ENCODE measurements around the gene IKBKG. TPM values are rescaled to one million over a fixed set of nuclear protein-coding genes. Genes with fewer than 3 reads are reported as not detected.

Gene IKBKG
- total RNA-seq, 1 experiment from 2014 or later: 34.3 TPM

- Histone ChIP-seq H3K9ac (ENCODE audit: low read length) (peak overlapping the region; percentile 77), H3K4me2 (ENCODE audit: low read length) (peak overlapping the region; percentile 77), H3K4me1 (ENCODE audit: insufficient read depth, low read length) (peaks cover 49% of the 10 kb centered on the region), H3K36me3 (ENCODE audit: low read depth, low read length) (peaks cover 6% of the 10 kb centered on the region; the same call in 1 of the 2 replicates), H4K20me1 (ENCODE audit: low read length) (no peaks in the 10 kb centered on the region), H3F3A (ENCODE audit: low read length, unreplicated experiment) (no peaks in the 10 kb centered on the region), H3K9me3 (ENCODE audit: low read length) (no peaks in the 10 kb centered on the region), H2AFZ (ENCODE audit: low read length) (no peak overlapping the region), H3K79me2 (ENCODE audit: low read length) (peaks cover 69% of the 10 kb centered on the region), H3K27ac (ENCODE audit: low read length) (peak overlapping the region; percentile 96), H3K4me3 (ENCODE audit: low read length) (peak overlapping the region; percentile 50), H3K27me3 (ENCODE audit: low read length) (no peaks in the 10 kb centered on the region), H3K9me2 (replicated peaks; ENCODE audit: low read length) (no peaks in the 10 kb centered on the region)
- TSS peak; percentile 75 for BruUV-seq (replicated peaks)
- ChIA-PET CTCF (interaction anchor here (0.6 kb wide), 3 partner anchors 9 to 129 kb away, joined by 4 to 5 read pairs (median 5); no protein-coding TSS in a partner anchor), POLR2A (ENCODE audit: unreplicated experiment) (interaction anchor here (0.5 to 0.7 kb wide), 4 partner anchors 132 to 1710 kb away, joined by 3 to 5 read pairs (median 4); partner anchors contain the start of genes CETN2 and NSDHL)
- DNase-seq (peak; percentile 96), ATAC-seq (peak; percentile 74)
- intact Hi-C loops (cut with micrococcal nuclease): no loop called here
- no peak for TF ChIP-seq EZH2 (IDR thresholded peaks at IDR 0.05; ENCODE audit: low read length, unreplicated experiment)
- TF ChIP-seq EZH2phosphoT487 (IDR thresholded peaks at IDR 0.05; ENCODE audit: borderline replicate concordance, low read length): peak; percentile 98
Measured at GRCh38 chrX:154540897-154541535, 6.4 kb upstream of the IKBKG start.

DNA sequence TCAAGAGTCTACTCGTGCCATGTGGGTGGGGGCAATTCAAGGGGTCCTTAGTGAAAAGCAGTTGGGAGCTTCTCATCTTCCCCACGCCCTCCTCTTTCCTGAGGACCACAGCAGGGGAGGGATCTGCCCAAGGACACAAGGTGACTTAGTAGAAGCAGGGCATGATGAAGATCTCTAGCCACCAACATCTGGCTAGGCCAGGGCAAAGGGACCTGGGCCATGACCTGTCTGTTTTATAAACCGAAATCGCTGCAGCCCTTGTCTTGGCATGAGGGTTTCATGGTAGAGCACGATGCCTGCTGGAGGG lies 5.9 kb upstream of the IKBKG start:
- Histone ChIP-seq H3K27ac (ENCODE audit: low read length) (peak overlapping the region; percentile 96), H3K79me2 (ENCODE audit: low read length) (peaks cover 74% of the 10 kb centered on the region), H3K9ac (ENCODE audit: low read length) (peak overlapping the region; percentile 77), H3K9me3 (ENCODE audit: low read length) (no peaks in the 10 kb centered on the region), H3F3A (ENCODE audit: low read length, unreplicated experiment) (no peaks in the 10 kb centered on the region), H2AFZ (ENCODE audit: low read length) (no peak overlapping the region), H3K9me2 (replicated peaks; ENCODE audit: low read length) (no peaks in the 10 kb centered on the region), H3K27me3 (ENCODE audit: low read length) (no peaks in the 10 kb centered on the region), H3K4me2 (ENCODE audit: low read length) (peak overlapping the region; percentile 77), H4K20me1 (ENCODE audit: low read length) (no peaks in the 10 kb centered on the region), H3K4me3 (ENCODE audit: low read length) (peak overlapping the region; percentile 50), H3K4me1 (ENCODE audit: insufficient read depth, low read length) (peaks cover 50% of the 10 kb centered on the region), H3K36me3 (ENCODE audit: low read depth, low read length) (0 out of 2 replicates have a peak, but pooled peaks cover 6% of the 10 kb centered on the region)
- DNase-seq: no peak
- TF ChIP-seq, protein P1, sequence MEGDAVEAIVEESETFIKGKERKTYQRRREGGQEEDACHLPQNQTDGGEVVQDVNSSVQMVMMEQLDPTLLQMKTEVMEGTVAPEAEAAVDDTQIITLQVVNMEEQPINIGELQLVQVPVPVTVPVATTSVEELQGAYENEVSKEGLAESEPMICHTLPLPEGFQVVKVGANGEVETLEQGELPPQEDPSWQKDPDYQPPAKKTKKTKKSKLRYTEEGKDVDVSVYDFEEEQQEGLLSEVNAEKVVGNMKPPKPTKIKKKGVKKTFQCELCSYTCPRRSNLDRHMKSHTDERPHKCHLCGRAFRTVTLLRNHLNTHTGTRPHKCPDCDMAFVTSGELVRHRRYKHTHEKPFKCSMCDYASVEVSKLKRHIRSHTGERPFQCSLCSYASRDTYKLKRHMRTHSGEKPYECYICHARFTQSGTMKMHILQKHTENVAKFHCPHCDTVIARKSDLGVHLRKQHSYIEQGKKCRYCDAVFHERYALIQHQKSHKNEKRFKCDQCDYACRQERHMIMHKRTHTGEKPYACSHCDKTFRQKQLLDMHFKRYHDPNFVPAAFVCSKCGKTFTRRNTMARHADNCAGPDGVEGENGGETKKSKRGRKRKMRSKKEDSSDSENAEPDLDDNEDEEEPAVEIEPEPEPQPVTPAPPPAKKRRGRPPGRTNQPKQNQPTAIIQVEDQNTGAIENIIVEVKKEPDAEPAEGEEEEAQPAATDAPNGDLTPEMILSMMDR (conservative IDR thresholded peaks at IDR 0.05; ENCODE audit: low read depth, low read length): no peak
- TF ChIP-seq EZH2 (IDR thresholded peaks at IDR 0.05; ENCODE audit: low read length, unreplicated experiment) (no peak), EZH2phosphoT487 (IDR thresholded peaks at IDR 0.05; ENCODE audit: borderline replicate concordance, low read length) (no peak)
- CTCF ChIA-PET: interaction anchor here (0.6 kb wide), 2 partner anchors 10 to 14 kb away, joined by 5 read pairs; no protein-coding TSS in a partner anchor
- ATAC-seq: no peak
- intact Hi-C loops (cut with micrococcal nuclease): no loop called here
- POLR2A ChIA-PET (ENCODE audit: unreplicated experiment): interaction anchor here (0.6 to 0.7 kb wide), 2 partner anchors 132 to 170 kb away, joined by 3 to 5 read pairs; no protein-coding TSS in a partner anchor
- no TSS peak for BruUV-seq (replicated peaks)

DNA sequence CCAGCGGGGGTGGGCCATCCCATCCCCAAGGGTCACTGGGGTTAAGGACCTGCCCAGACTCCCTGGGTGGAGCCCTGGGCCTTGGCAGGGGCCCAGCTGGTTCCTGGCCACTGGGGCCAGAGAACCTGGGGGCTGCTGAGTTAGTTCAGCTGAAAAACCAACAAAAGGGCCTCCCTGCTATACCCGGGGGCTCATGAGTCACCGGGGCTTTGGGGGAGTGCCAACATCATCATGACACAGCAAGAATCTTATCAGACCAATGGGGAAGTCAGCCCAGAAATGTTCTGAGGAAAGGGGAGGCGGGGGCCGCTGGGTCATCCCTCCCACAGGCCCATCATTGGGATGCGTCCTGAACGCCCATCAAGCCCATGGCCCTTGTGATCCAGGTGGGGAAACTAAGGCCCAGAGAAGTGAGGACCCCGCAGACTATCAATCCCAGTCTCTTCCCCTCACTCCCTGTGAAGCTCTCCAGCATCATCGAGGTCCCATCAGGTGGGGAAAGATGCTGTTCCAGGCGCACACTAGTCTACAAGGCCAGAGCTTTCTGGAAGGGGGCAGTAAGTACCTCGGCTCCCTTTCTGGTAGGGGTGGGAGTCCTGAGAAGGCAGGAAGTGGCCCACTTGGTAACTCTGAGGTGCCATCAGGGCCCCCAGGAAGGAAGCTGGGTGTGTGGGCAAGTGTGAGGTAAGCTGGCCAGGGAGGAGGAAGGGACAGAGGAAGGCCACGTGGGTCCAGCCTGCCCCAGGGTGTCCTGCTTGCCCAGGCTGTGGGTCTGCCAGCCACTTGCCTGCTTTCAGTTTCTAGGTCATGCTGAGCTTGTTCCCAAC lies 5.3 kb upstream of the IKBKG start:
- CTCF ChIA-PET: interaction anchor here (0.6 kb wide), 1 partner anchor 15 kb away, joined by 5 read pairs; no protein-coding TSS in a partner anchor
- no peaks in the 10 kb centered on the region for H4K20me1 ChIP-seq (ENCODE audit: low read length)
- H2AFZ ChIP-seq (ENCODE audit: low read length): no peak overlapping the region
- peaks cover 50% of the 10 kb centered on the region for H3K4me1 ChIP-seq (ENCODE audit: insufficient read depth, low read length)
- H3K4me3 ChIP-seq (ENCODE audit: low read length): peak overlapping the region; percentile 50
- H3K9me3 ChIP-seq (ENCODE audit: low read length): no peaks in the 10 kb centered on the region
- intact Hi-C loops (cut with micrococcal nuclease): no loop called here
- TF ChIP-seq EZH2 (IDR thresholded peaks at IDR 0.05; ENCODE audit: low read length, unreplicated experiment): no peak
- TF ChIP-seq, protein P1 (conservative IDR thresholded peaks at IDR 0.05; ENCODE audit: low read depth, low read length): no peak
- peak; percentile 63; the same call in 1 of the 2 replicates for TF ChIP-seq EZH2phosphoT487 (IDR thresholded peaks at IDR 0.05; ENCODE audit: borderline replicate concordance, low read length)
- H3K79me2 ChIP-seq (ENCODE audit: low read length): peaks cover 74% of the 10 kb centered on the region
- no peaks in the 10 kb centered on the region for H3F3A ChIP-seq (ENCODE audit: low read length, unreplicated experiment)
- H3K27ac ChIP-seq (ENCODE audit: low read length): peak overlapping the region; percentile 96
- ATAC-seq: peak; percentile 49
- peak overlapping the region; percentile 77 for H3K4me2 ChIP-seq (ENCODE audit: low read length)
- peak overlapping the region; percentile 77 for H3K9ac ChIP-seq (ENCODE audit: low read length)
- DNase-seq: peak; percentile 96
- POLR2A ChIA-PET (ENCODE audit: unreplicated experiment): interaction anchor here (0.7 kb wide), 1 partner anchor 171 kb away, joined by 3 read pairs; no protein-coding TSS in a partner anchor
- H3K36me3 ChIP-seq (ENCODE audit: low read depth, low read length): 0 out of 2 replicates have a peak, but pooled peaks cover 6% of the 10 kb centered on the region
- no peaks in the 10 kb centered on the region for H3K9me2 ChIP-seq (replicated peaks; ENCODE audit: low read length)
- H3K27me3 ChIP-seq (ENCODE audit: low read length): no peaks in the 10 kb centered on the region
- no TSS peak for BruUV-seq (replicated peaks)

Measured in PC-3 (cell line).